HG02759 (cell line): ENCODE results near the gene KCNJ6.

Experiments used
- ATAC-seq: cut with Tn5 transposase; IDR thresholded peaks from one replicate; pipeline ENCODE4 v1.9.1; 2021; ENCODE audit warnings: mild to moderate bottlenecking, moderate library complexity; ENCODE audit not compliant: unreplicated experiment

Gene KCNJ6

GRCh38 chr21:37907076-37907475 is 9.2 kb downstream of the KCNJ6 start:
- no peak for ATAC-seq

GRCh38 chr21:37905291-37905690 is 11.0 kb downstream of the KCNJ6 start:
- no peak for ATAC-seq

GRCh38 chr21:37904856-37905255 is 11.4 kb downstream of the KCNJ6 start:
- ATAC-seq = no peak

DNA sequence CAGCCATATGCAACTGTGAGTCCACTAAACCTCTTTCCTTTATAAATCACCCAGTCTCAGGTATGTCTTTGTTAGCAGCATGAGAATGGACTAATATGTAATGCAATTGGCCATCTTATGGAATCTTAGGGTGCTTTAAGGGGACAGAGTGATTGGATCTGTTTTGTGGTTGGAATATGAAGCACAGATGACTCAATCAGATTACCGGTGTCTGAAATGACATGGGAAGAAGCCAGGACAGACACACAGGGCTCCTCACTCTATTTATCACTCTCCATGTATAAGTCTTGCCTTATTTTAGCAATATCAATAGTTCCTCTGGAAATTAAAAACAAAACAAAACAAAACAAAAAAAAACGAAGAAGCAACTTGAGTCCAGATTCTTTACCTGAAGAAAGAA is 12.9 kb downstream of the KCNJ6 start:
- ATAC-seq = no peak

DNA sequence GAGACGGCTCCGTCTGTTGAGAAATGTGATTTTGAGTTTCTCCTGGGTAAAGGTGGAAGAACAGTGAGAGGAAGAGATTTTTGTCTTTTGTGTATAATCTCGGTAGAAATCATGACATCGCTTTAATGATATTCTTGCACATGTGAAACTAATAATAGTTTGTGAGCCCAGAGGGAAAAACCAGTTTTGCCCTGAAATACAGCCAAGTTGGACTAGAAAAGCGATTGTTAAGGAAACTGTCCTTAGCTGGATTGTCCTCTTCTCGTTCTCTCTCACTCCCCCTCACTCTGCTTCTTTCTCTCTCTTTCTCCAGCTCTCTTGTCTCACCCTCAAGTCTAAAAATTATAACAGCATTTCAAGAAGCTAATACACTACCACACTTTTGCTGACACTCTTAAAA is 17.1 kb downstream of the KCNJ6 start:
- ATAC-seq = no peak

DNA sequence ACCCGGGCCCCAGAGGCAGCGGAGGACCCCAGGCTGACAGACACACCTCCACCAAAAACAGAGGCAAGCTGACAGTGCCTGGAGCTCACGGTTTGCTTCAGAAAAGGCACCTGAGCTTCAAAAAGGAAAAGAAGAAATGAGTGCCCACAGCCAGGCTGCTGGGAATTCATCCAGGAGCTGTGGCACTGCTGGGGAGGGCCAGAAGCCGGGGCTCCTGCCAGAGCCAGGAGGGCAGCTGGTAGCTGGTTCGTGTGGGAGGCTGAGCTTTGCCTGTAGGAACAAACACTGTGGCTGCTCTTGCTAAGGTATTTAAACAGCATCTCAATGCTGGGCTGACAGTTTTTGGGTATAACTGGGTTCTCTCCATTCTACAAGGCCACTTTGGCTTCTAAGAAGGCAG is 19.5 kb downstream of the KCNJ6 start:
- ATAC-seq = no peak

GRCh38 chr21:37891972-37892371 is 24.3 kb downstream of the KCNJ6 start:
- no peak for ATAC-seq

GRCh38 chr21:37888659-37889058 is 27.6 kb downstream of the KCNJ6 start:
- no peak for ATAC-seq

GRCh38 chr21:37886726-37887299 is 29.4 kb downstream of the KCNJ6 start:
- no peak for ATAC-seq

DNA sequence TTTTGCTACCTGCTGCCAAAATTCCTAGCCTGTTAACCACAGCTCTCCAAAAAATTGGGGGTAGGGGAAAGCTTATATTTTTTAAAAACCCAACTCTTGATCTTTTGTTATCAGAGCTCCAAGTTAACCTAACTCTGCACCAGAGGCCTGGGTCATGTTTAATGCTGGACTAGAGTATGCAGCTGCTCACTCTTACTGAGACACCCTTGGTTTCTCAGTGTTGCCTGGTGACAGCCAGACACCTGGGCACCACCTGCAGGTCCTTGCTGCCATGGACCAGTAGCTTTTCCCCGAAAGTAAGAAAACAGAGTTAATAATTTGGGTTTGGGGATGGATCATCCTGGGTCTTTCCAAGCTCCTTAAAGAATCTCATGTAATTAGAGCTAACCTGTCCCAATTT is 30.1 kb downstream of the KCNJ6 start:
- ATAC-seq = no peak

GRCh38 chr21:37878946-37879660 is 37.2 kb downstream of the KCNJ6 start:
- ATAC-seq = no peak

DNA sequence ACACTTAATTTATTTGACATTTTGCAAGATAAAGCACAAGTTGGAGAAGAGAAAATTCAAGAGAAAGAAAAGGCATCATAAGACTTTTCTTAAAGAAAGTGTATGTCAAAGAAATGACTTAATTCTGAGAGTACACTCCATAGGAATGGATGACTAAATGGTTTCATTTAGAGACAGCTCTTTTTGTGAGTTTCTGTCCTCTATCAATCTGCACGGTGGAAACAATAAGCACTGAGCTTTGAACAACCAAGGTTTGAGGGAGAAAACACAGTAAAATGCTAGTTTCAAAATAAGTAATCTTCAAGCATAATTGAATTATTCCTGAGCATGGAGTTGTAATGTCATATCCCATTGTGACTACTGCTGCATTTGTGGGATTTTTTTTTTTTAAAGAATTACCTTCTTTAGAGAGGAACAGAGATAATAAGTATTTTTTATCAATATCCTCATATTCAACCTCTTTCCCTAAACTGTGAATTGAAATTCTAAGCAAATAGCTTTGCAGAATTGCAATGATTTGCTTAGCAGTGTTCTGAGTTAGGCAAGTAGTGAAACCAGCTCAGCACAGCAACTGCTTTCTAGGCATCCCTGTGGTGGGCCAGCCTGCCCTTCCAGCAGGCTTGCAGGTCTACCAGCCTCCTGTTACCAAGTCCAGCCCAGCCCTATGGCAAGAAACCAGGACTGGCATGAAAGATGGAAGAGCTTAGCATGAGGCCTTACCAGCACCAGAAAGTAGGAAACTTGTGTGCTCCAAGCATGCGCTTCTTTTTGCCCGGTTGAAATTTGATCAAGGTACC is 38.2 kb downstream of the KCNJ6 start:
- ATAC-seq = no peak

DNA sequence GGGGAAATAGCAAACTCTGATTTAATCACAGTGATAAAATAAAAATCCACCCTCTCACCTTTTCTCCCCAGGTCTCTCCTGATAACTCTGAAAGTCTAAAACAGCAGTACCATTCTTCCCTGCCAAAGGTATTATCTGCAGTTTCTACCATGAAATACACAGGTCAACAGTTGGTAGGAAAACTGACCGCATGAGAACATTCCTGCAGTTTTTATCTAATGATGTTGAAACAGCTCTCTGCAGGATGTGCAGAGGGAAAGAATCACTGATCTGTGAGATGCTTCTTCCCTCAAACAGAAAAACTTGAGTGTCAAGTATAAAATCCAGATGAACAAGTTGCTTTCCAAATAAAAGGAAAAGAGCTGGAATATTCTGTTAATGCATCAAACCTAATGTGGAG is 39.1 kb downstream of the KCNJ6 start:
- no peak for ATAC-seq

DNA sequence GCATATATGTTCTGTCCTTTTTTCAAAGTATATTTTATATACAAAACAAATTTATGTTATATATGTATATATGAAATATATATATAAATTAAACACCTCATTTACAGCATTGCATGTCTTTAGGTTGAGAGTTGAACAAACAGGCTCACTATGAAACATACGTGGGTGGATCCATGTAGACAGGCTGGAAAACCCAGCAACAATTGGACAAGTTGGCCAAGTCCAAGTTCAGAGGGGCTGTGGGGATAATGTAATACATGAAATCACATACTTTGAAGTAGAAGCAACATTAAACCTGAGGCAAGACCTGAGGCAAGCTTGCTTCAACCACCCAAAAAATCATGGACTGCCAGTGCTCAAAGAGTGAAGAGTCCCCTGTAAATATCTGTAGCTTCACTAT is 39.7 kb downstream of the KCNJ6 start:
- no peak for ATAC-seq

DNA sequence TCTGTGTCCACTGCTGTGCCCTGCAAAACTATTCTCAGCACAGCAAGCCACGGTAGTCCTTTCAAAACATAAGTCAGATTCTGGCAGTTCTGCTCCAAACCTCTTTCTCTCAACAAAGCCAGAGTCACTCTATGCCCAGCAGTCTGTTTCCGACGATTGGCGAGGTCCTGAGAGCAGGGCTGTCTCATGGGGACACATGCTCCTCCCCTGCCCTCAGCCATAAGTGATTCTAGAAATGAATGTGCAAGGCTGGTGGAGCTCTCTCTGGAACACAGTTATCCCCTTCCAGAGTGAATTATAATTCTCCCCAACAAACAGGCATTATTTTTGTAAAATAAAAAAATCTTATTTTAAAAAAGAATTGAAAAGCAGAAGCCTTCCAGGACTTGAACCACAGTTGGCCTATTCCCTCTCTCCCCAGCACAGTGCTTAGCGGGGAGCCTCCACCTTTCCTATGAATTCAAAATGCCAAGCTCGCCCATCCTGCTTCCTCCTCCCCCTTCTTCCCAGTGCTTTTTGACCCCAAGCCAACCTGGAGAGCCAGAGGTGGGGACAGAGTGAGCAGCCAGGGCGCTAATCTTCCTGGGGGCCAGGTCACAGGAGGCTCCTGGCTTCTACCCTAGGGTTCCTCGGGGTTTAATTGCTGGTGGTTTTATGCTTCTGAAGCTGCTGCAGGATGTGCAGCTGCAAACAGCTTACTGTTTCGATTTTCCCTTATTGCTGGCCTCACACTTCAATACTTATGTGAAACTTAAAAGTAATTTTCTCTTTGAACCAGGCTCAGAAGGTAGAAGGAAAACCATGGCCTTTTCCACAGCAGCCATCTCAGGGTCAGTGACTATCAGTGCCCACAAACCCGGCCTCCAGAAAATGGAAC is 41.1 kb downstream of the KCNJ6 start:
- ATAC-seq = no peak

GRCh38 chr21:37874481-37874880 is 41.8 kb downstream of the KCNJ6 start:
- no peak for ATAC-seq

DNA sequence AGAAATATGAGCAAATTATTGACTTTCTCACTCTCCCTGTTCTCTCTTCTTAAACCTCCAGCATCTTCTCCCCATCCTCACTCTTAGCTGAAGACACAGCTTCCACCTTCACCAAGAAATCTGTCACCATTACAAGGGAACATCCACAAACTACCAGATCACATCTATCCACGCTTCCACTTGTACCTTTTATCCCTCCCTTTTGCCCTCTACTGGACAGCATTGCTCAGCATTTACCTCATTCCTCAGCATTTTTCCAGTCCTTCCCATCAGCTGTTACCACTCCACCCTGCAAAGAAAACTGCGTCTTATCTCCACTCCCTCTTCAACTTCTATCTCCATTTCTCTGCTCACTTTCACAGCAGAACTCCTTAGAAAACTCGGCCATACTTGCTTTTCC is 42.6 kb downstream of the KCNJ6 start:
- ATAC-seq = no peak

GRCh38 chr21:37871121-37871862 is 45.0 kb downstream of the KCNJ6 start:
- no peak for ATAC-seq

- no peak for ATAC-seq
Measured at GRCh38 chr21:37870221-37870620, 46.0 kb downstream of the KCNJ6 start.

DNA sequence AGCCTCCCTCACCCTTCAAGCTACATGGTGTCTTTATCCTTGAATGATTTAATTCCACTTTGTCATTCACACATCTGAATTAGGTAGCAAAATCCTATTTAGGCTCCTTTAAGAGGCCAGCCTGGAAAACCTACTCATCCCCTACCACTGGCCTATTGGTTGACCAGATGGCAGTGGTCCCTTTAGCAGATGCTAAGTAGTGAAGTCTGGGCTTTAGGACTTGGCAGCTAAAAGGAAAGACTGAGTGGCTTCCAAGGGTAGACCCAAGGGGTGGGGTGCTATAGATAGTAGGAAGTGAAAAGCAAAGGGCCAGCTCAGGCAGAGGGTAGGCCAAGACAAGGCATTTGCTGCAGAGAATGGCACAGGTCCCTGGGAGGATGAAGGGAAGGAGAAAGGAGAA is 46.6 kb downstream of the KCNJ6 start:
- ATAC-seq = no peak
